GM20000 (cell line): Measurements from ENCODE around the gene HABP2.

Experiments used
- DNase-seq: peaks from one replicate; pipeline ENCODE4 v3.0.0; 2012; ENCODE audit warnings: low spot score
- CTCF ChIP-seq: IDR thresholded peaks from 2 replicates; pipeline ENCODE4 v1.5.1; 2012; ENCODE audit warnings: mild to moderate bottlenecking, control low read depth; ENCODE audit errors: extremely low read depth, missing control alignments

HABP2 gene

DNA sequence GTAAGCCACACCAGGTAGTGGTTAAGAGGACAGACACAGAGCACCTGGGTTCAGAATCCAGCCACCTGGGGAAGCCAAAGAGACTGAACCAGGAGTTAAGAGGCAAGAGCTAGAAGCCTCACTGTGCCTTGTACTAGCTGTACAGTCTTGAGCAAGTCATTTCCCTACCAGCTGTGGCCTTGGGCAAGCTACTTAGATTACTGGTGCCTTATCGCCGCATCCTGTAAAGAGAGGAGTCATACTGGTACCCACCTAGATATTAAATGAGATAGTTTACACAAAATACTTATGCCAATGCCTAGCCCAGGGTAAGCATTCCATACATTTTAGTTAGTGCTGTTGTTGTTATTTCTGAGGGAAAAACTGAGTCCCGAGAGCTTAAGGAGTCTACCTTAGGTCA is 47.7 kb downstream of the HABP2 start:
- DNase-seq: no peak
- no peak for TF ChIP-seq CTCF

GRCh38 chr10:113603057-113603777 is 50.4 kb downstream of the HABP2 start:
- no peak for TF ChIP-seq CTCF
- DNase-seq: no peak

DNA sequence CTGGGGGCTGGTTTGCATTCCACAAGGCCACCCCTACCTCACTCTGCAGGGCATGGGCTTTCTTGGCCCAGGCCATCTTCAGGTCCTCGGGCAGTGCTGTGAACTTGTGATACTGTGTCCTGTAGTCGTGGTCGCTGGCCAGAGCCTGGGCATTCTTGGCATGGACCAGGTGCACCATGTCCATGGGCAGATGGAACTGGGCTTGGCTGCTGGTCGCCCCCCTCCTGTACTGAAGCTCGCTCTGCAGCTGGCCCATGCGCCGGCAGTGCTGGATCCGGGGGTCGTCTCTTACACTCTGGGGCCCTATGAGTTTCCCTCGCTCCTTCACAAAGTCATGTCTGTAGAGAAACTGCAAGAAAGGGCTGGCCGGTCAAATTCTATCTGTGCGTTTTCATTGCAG is 51.7 kb downstream of the HABP2 start:
- DNase-seq: no peak
- TF ChIP-seq CTCF: no peak

DNA sequence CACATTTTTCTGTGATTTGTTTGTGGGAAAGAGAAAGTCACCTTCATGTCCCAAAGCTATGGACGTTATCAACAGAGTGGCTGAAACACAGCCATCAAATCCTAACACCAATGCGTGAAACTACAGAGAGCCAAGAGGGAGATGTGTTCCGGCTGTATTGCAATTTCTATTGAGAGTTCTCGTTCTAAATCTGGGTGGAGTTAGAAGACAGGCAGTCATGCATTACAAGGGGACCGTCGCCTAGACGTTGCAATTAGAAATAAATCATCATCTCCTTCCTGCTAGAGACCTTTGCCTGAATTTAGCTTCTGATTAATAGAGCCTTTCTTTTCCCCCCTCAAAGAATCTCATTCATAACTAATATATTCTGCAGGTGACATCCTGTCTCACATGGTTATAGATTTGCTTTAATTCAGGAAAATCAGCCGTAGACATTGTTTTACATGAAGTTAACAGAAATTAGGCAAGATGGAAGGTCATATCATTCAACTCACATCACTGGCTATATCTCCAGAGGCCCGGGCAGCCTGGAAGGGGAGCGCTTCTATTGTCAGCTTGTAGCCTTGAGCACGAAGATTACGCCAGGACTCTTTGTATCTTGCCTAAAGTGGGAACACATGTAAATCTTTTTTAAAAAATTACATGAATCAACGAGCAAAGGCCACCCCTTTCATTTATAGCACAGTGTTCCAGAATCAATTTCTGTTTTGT is 52.6 kb downstream of the HABP2 start:
- TF ChIP-seq CTCF: no peak
- no peak for DNase-seq

- no peak for DNase-seq
- no peak for TF ChIP-seq CTCF
Observed at GRCh38 chr10:113609704-113610108, 56.9 kb downstream of the HABP2 start.

DNA sequence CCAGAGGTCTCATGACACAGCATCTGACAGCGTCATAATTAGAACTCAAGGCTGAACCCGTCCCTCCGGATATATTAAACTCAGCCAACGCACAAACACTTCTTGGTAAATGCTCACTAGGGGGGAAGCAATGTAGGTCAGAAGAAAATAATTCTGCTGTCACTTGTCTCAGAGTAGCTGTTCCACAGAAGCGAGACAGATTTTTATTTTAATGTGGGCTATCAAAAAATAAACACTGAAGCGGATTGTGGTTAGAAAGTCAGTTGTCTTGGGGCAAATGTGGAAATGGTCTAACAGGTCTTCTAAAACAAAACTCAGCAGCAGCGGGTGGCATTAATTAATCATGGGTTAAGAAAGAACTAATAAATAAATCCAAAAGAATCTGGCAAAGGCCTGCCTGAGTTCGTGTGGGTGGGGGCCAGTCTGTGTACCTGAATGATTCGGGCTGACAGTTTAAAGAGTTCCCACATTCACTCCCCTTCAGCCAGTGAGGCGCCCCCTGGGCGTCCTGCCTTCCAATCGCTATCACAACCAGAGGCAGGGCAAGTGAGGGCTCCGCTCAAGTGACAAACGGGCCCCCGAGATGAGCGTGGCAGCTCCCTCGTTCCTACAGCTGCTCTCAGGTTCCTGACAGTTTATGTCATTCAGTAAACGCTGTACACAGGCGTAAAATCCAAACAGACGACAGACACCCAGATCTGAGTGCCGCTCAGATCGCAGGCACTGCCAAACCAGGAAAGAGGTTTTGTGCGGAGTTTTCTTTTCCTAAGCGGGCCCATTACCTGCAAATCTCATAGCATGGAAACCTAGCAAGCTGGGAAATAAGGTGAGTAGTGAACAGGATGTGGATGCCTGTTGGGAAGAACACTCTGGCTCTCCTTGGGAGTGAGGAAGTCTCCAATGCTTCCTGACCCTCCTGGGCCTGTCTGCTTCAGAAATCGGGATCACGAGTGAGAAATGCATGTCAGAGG is 58.1 kb downstream of the HABP2 start:
- no peak for DNase-seq
- TF ChIP-seq CTCF: no peak
